ENCODE measurements around the gene RFK.
"Not testable (repeated sequence)": the region's sequence is repeated elsewhere in the genome, so short reads cannot be mapped to it uniquely, and the experiment has no call there.

The RFK gene

DNA sequence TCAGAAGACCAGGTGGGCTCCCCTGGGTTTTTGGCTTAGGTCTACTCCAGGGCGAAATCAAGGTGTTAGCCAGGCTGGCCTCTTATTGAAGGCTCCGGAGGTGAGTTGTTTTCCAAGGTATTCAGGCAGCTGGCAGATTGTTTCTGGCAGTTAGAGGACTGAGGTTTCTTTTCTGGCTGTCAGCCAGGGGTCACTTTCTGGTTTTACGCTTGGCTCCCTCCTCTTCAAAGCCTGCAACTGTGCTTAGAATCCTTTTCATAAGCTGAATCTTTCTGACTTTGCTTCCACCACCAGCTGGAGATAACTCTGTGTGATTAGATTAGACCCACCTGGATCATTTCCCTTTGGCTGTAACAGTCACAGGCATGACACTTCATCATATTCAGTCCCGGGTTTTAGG, 24.6 kb downstream of the RFK start:
- no peak for DNase-seq

- DNase-seq: no peak
Measured at GRCh38 chr9:76366275-76366674, 28.0 kb downstream of the RFK start.

DNA sequence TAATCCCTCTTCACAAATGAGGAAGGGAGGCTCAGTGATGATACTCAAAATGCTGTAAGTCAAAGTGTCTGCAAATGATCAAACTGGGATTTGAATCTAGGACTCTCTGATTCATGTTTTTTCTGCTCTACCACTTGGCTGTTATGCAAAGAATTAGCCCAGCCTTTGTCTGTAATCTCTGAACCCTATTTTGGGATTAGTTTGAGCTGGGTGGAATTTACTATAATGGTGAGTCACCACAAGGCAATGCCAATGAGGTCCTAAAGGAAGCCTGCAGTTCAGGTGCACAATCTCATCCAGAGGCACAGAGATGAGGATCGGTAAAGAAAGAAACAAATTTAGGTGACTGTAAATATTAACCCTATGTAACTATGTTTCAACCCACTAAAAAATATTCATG, 29.2 kb downstream of the RFK start:
- DNase-seq: no peak

GRCh38 chr9:76363032-76363395, 31.2 kb downstream of the RFK start:
- no peak for DNase-seq

DNA sequence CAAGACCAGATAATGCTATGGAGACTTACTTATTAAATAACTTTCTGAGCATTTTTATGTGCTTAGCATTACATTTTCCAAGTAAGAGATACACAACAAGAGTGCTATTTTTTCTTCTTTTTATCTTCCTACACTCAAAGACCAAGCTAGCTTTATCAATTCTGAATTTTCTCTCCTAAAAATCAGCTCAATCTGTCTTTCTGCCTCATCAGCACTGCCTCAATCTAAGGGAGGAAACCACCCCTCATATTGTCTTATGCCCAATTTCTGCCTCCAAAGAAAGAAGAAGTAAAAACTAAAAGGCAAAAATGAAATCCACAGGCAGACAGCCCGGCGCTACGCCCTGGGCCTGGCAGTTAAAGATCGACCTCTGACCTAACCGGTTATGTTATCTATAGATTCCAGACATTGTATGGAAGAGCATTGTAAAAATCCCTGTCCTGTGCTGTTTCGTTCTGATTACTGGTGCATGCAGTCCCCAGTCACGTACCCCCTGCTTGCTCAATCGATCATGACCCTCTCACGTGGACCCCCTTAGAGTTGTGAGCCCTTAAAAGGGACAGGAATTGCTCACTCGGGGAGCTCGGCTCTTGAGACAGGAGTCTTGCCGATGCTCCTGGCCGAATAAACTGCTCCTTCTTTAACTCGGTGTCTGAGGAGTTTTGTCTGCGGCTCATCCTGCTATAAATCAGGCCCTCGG, 31.7 kb downstream of the RFK start:
- DNase-seq: not testable (repeated sequence)

DNA sequence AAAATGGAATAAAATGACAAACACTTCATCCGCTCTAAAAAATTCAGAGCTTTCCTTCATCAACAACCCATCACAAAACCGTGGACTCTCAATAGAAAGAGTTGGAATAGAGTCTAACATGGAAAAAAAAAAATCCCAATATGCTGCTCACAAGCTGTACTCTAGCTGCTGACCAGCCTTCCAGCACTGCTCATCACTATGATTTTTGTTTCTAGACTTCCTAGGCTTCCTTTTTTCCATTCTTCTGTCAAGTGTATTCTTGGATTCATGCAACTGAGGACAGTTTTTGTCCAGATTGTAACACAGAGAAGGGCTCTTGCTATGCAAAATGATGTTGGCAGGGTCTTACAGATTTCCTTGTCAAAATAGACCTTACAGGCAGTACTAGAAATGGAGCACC, 34.5 kb downstream of the RFK start:
- no peak for DNase-seq

GRCh38 chr9:76359365-76359764, 34.9 kb downstream of the RFK start:
- no peak for DNase-seq

GRCh38 chr9:76358628-76359280, 35.5 kb downstream of the RFK start:
- no peak for DNase-seq

- no peak for DNase-seq
Measured at GRCh38 chr9:76357555-76357954, 36.7 kb downstream of the RFK start.

DNA sequence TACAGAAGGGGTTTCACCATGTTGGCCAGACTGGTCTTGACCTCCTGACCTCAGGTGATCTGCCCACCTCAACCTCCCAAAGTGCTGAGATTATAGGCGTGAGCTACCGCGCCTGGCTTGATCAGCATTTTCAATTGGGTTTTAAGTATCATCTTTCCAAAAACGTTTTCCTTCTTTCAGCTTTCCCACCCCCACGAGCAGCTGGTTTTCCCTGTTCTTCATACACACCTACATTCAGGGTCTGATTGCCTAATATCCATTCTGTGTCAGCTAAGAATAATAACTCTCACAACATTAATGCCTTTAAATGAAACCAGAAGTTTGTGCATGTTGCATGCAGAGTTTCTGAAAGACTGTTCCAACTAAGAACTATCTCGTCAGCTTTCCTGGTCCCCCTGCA, 38.3 kb downstream of the RFK start:
- no peak for DNase-seq

- no peak for DNase-seq
Measured at GRCh38 chr9:76354221-76354620, 40.0 kb downstream of the RFK start.

DNA sequence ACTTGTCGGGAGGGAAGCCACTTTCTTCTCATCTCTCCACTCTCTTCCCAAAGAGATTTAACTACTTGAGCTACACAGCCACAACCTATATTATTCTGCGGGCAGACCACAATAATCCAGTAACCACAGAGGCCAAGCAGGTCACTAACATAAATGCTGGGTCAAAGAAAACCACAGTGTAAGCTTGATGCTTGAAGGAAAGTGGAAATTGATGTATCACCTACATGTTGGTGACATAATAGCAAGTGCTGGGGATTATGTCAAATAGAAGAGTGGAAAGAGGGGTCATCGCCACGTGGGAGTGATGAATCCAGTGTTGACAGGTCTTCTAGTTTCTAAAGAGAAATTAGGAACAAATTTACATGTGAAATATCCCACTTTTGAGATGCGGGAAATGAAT, 40.9 kb downstream of the RFK start:
- no peak for DNase-seq

- DNase-seq: no peak
Measured at GRCh38 chr9:76352026-76352620, 42.1 kb downstream of the RFK start.

DNA sequence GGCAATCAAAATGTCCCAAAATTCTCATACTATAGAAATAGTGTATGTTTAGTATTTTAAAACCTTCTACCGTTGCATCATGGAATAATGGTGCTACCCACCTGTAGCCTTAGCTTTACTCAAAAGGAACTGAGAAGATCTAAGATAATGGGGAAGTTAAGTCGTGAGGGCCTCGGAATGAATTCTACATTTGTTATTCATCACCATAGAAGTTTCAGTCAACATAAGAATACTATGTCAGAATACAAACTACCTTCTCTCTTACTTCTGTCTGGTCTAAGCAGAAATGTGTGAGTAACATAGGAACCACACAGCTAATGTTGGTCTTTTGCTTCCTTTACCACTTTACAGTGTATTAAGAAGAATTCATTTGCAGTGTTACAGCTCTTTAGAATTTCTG, 43.2 kb downstream of the RFK start:
- DNase-seq: no peak

DNA sequence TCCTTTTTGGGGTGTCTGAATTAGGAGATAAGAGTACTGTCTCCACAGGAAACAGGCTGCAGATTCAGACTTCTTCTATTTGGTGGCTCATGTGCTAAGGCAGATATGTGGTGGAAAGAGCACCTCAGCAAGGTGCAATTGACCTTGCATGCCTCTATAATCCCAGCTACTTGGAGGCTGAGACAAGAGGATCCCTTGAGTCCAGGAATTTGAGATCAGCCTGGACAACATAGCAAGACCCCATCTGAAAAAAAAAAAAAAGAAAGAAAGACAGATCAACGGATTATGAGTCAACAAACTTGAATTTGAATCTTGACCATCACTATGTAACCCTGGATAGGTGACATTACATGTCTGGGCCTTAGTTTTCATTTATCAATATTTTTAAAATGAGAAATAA, 44.4 kb downstream of the RFK start:
- DNase-seq: no peak

- DNase-seq: no peak
Measured at GRCh38 chr9:76342858-76343257, 51.4 kb downstream of the RFK start.

DNA sequence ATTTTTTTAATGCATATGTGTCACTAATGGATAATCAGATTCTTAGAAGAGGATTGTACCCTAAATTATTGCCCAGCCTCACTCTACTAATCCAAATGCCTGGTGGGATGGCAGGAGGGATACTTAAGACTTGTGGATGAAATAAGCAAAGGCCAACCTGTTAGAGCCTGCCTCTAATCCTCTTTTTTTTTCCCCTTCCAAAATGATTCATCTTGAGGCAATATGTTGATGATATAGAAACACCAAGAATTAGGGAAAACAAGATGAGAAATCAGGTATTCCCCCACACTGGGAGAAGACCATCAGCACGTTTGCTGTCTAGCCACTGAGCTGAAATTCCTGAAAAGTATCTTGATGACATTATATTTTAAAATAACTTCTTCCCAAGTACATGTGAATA, 52.0 kb downstream of the RFK start:
- DNase-seq: no peak

DNA sequence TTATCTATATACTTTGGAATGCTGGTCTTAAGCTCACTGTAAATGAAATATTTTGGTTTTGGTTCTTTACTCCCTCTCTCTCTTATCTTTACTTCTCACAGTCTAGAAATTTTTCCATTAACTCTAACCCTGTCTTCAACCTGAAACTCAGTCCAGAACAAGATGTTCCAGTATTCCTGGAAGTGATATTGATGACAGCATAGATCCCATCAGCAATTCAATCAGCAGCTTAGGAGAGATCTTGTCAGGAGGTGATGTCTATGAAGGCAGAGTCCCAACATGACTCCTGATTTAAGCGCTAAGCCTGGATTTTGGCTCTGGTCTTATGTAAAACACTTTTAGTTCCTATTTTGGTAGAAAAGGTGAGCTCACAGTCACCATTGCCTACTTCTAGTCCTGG, 52.6 kb downstream of the RFK start:
- DNase-seq: no peak

GRCh38 chr9:76338418-76338817, 55.8 kb downstream of the RFK start:
- DNase-seq: no peak

DNA sequence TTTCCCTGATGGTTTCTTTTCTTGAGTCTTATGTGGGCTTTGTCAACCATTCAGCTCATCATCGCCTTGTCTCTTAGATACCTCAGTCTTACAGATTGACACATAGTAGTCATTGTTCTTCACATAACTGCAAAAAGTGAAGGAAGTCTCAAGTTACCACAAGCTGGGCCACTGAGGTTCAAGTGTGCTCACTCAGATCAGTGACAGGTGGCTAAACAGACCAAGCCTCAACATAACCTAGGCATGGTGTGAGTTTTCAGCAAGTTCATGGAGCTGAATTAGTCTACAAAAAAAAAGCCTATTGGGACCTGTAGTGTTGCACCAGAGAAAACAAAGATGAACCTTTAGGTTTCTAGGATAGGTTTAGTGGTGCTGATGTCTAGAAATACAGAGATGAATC, 58.2 kb downstream of the RFK start:
- DNase-seq: no peak
